ENCODE data around the gene NMNAT3.

The NMNAT3 gene

GRCh38 chr3:139514741-139515140 is 163.0 kb downstream of the NMNAT3 start:
- no peak for TF ChIP-seq CTCF (IDR thresholded peaks at IDR 0.05)
